NCI-H187 (cell line): ENCODE measurements around the gene SLC24A1.

Experiments used
- DNase-seq, 2 experiments: peaks; one replicate each; lab custom pipeline; 2025; lab: John Stamatoyannopoulos, UW

SLC24A1 gene

DNA sequence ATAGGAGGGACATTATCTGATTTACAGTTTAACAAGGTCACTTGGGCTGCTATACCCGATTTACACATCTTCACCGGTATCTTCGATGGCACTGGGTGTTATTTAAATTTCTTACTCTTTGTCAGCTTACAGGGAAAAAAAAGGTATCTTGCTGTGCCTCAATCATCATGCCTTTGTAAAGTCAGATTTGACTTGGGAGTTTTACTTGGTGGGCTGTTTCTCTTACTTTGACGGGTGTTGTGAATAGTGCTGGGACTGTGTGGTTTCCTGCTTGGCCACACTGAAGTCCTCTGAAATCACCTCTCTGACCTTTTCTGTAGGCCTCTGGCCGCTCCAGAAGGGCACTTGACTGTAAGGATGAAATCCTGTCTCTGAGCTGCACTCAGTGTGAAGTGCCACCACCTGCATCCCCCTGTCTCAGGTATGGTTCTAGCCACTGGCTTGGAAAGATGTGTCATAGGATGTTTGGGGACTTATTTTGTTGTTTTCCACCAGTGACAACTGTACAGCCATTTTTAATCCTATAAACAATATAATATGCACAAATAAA is 3.1 kb upstream of the SLC24A1 start:
- no peak for DNase-seq

DNA sequence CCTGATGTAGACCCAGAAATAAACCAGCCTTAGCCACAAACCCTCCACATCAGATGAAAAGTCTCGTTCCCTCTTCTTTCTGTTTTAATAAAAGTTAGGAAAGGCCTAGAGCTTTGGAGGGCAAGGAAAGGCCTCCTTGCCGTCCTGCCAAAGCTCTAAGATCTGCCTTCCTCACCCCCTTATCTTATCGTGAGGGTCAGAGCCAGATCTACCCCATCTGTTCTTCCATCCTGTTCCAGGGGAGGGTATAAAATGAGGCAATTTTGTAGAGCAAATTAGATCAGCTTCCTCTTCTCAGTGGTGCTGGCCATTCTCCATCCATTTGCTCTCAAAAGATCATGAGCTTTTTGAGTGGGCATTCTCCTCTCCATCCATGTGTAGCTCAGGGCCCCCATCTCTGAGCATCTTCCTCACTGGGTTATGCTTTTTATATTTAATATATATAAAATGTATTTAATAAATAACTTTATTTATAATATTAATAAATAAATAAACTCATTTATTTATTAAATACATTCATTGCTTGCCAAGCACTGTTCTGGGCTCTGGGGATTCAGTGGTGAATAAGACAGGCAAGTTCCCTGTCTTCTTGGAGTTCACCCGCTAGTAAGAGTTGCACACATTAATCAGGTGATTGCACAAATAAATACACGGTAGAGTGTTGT is 2.0 kb upstream of the SLC24A1 start:
- DNase-seq: no peak

DNA sequence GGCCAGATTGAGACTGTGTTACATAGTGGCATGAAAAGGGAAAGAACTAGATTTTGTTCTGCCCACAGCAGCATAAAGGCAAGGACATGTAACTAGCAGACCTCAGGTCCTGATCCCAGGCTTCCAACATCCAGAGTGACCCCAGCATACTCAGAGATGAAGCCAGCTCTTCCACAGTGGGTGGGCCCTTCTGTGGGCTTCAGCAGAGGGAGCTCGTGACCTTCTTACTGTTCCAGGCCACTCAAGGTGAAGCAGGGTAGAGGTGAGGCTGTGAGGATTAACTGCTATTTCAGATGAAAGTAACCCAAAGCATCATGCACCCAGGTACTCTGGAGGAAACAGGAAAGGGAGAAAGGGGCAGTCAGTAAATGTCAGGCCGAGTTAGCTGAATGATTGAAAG is 905 bp upstream of the SLC24A1 start:
- no peak for DNase-seq

DNA sequence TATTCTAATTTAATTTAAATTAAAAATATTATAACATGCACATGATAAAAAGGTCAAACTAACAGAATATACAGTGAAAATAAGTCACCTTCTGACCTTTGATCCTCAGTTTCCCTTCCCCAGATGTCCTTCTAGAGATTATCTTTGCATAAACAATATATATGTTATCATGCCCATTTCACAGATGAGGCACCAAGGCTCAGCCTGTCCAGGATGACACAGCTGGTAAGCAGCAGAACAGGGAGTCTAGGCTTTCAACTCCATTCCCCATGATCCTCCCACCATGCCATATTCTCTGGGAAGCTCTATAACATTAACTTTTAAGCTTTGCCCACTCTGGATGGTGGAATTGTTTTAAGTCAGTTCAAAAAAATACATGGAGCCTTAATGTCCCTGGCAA is 1.4 kb downstream of the SLC24A1 start:
- no peak for DNase-seq

DNA sequence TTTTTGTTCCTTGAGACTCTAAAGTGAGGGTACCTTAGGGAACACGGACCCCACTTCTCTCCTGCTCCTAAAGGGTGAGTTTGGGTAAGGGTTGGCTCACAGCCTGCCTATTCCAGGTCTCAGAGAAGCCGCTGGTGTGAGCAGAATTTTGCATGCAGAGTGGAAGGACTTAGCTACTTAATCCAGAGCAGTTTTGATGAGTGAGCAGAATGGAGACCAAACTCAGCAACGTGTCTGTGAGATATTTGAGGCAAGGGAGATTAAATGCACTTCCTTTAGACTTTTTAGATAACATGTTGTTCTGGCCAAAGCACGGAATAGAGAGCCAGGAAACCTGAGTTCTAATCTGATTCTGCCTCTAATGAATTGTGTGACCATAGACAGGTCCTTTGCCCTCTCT is 5.1 kb downstream of the SLC24A1 start:
- DNase-seq: no peak

DNA sequence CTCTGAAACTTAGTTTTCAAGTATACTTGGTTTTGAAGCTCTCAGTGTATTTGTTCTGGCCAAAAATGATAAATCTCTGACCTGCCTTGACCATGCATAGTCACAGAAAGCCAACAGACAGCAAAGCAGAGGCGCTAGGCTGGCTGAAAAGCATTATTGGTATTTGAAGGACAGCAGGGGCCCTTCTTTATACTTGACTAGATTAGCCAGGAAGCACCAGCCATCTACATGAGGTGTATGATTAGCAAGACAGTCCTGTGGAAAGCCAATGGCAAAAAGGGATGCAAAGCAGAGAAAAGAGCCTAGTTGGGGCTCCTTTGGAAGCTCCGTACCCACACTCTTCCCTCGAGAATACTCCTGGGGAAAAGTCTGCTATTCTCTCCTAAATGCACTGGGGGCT is 7.8 kb downstream of the SLC24A1 start:
- no peak for DNase-seq

DNA sequence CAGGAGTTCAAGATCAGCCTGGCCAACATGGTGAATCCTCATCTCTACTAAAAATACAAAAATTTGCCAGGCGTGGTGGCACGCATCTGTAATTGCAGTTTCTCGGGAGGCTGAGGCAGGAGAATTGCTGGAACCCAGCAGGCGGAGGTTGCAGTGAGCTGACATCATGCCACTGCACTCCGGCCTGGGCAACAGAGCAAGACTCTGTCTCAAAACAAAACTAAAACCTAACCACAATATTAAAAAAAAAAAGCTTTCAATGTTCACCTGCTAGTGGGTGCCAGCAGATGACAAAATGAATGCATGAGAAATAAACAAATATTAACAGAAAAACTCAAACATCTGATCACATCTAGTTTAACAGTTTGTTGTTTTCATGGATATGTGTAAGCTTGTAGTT is 9.0 kb downstream of the SLC24A1 start:
- no peak for DNase-seq

DNA sequence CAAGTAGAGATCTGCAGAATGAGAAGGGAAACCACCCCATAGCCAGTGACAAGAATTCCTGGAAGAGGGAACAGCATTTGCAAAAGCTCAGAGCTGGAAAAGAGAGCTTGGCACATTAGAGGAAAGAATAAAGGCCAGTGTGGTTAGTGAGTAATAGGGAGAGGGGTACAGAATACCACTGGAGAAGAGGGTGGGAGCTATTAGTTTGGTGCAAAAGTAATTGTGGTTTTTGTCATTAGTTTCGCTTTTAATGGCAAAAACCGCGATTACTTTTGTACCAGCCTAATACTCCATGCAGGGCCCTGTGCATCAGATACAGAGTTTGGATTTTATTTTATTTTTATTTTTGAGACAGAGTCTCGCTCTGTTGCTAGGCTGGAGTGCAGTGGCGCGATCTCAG is 9.8 kb downstream of the SLC24A1 start:
- DNase-seq: no peak

DNA sequence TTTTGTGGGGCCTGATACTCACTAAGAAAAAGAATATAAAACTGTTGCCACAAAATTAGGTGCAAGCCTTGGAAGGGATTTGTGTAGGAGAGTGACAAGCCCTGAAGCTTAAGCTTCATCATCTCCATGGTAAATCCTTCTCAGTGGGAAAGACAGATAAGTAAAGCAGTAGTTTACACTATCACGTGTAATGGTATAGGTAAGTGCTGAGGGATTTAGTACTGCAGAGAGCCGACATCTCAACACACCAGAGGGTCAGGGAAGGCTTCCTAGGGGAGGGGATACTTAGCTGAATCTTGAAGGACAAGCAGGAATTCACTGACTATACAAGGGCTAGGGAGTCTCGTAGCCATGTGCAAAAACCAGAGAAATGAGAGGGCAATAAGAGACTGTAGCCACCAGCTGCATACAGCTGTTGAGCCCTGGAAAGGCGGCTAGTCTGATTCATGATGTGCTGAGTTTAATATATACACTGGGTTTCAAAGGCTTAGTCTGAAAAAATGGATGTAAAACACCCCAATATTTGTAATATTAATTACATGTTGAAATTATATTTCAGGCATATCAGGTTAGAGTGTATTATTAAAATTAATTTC is 11.1 kb downstream of the SLC24A1 start:
- DNase-seq: no peak

DNA sequence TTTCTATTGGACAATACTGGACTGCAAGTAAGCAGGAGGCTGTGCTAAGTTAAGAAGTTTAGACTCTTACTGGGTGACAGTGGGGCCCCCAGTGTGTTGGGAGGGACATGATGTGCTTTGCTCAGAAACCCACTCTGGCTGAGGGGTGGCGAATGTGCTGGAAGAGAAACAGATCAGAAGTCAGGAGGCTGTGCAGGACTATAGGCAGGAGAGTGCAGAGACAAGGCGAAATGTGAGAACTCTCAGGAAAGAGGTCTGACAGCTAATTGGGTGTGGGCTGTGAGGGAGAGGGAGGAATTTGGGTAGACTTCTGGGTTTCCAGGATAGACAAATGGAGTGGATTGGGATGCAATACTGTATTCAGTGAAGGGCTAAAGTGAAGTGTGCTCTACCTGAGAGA is 12.0 kb downstream of the SLC24A1 start:
- DNase-seq: no peak

DNA sequence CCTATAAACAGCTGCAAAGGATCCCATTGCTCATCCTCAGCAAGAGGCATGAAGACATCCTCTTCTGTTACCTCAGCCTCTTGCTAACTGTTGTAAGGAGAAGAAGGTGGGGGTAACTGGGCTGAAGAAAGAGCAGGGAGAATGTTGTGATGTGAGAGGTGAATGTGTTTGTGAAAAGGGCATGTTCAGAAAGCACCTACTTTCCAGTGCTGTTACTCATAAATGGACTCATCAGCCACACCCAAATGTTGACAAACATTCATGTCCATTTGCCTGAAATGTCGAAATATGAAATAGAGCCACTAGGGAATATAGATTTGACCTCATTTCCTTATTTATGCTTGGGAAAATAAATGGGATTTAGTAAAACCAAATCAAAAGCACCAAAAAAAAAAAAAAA is 12.6 kb downstream of the SLC24A1 start:
- no peak for DNase-seq

DNA sequence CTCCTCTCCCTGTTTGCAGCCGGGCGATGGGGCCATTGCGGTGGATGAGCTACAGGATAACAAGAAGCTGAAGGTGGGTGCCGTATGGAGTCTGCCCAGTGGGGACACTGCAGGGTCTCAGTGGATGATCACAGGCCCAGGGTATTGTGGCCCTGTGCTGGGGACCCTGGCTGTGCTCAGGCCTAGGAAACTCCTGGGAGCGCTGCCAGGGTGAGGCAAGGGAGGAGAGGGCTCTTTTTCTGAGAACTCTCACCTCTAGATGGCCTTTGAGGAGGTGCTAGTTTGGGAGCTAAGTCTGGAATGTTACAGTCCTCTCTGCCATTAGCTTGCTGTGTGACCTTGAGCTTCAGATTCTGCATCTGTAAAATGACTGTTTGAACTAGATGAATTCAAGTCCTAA is 16.4 kb downstream of the SLC24A1 start:
- DNase-seq: no peak

DNA sequence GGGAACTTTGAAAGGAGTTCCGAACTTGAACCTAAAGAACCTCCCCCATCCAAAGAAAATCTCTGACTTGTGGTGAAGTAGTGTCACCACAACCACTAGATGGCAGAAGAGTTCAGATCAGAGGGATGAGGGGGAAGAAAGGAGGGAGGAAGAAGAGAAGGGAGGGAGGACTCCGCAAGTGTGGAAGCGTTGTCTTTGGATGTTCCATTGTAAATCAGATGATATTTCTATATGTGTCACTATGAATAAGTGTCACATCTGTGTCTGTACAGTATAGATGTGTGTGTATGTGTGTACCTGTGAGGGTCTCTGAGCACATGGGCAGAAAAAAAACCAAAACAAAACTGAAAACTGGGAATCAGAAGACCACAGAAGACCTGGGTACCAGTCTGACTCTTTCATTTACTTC is 16.9 kb downstream of the SLC24A1 start:
- DNase-seq: peak in 1 of 2 experiments; percentile 19

DNA sequence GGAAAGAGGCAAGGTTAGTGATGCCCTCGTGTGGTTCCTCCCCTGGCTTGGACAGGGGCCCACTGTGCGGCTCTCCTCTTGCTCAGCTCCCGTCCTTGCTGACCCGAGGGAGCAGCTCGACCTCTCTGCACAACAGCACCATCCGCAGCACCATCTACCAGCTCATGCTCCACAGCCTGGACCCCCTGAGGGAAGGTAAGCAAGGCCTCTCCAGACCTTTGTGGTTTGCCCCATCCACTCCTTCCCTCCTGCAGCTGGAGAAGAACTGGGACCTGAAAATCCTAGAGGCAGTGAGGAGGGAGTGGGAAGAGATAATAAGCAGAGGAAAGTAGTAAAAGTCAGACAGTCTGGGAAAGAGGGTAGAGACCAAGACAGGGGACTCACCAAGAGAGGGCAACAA is 17.8 kb downstream of the SLC24A1 start:
- DNase-seq: no peak

DNA sequence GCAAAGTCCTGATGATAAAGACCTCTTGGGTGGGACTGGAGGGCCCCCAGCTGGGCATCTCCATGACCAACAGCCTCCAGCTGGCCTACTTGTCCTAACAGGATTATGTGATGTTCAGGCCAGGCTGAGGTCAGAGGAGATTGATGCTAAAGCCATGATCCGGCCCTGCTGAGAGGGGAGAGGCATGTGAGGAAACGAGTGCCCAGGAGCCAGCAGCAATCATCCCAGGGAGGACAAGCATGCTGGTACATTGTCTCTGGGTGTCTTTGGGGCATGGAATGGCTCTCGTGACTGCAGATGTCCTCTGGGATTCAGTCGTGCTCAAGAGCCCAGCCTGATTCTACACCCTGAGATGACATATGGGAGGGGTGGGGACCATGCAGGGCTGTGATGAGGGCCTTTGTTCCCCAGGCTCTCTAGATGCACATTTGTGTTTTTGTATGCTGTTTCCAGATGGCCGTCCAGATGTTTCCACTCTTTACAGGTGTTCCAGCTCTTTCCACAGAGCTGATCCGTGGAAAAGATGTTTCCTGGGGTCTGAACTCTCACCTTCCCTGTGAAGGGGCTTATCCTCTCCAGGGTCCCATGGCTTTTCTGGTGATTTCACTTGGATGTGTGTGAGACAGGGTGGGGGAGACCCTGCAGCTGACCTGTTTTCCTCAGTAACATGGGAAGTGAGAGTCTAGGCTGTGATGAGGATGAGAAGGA is 20.2 kb downstream of the SLC24A1 start:
- no peak for DNase-seq

DNA sequence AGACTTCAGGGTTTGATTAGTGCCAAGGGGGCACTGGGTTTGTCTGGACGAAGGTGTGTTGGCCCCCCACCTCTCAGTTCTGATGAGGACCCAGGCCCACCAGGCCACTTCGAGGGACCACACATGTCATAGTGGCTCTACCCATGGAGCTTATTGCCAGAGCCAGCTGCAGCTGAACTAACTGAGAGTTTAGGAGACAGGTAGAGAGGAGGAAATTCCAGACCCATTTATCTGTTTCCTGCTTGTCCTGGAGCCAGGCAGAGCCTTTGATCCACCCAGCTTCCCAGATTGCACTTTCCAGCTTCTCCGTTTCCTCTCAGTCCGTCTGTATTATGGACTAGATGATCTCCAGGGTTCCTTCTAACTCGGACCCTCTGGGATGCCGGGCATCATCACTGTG is 20.9 kb downstream of the SLC24A1 start:
- no peak for DNase-seq

DNA sequence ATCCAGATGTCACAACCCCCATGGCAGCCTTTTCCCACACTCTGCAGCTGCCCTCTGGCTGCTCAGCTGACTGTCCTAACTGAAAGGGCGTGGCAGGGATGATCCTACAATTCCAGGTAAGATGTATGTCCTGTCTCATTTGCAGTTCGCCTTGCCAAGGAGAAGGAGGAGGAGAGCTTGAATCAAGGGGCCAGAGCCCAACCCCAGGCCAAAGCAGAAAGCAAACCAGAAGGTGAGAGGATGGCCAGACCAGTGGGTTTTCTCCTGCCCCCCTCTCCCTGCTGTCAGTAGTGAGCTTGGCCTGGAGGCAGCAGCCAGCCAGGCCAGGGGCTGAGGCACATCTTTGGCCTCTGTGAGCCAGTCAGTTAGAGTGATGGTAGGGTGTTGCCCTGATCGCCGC is 22.5 kb downstream of the SLC24A1 start:
- DNase-seq: no peak

DNA sequence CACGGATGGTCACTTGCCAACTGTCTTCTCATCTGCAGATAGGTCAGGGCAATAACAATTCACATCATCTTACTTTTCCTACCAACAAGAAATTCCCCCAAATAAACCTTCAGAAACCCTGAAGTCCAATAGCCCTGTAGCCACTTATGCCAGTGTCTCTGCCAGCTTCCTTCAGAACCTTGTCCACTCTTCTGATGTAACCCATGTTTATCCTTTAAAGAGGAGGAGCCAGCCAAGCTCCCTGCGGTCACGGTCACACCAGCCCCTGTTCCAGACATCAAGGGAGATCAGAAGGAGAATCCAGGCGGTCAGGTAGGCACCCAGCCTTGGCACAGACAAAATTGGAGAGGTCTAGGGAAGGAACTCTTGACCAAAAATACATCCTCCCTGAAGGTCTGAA is 23.7 kb downstream of the SLC24A1 start:
- DNase-seq: no peak

DNA sequence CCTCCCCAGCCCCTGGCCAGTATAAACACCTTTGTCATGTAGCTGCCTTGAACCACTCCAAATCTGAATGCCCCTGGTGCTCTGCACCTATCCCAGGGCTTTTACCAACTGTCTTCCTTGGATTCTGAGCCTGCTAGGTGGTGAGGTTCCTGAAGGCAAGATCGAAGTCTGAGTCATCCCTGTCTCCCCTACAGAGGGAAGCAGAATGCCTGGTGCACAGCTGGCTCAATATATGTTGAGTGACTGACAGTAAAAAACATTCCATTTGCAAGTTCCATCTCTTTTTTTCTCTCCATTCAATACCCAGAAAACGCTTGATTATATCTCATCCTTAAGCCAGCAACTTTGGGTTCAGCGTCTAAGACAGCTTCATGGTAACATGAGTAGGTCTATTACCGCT is 24.7 kb downstream of the SLC24A1 start:
- no peak for DNase-seq

DNA sequence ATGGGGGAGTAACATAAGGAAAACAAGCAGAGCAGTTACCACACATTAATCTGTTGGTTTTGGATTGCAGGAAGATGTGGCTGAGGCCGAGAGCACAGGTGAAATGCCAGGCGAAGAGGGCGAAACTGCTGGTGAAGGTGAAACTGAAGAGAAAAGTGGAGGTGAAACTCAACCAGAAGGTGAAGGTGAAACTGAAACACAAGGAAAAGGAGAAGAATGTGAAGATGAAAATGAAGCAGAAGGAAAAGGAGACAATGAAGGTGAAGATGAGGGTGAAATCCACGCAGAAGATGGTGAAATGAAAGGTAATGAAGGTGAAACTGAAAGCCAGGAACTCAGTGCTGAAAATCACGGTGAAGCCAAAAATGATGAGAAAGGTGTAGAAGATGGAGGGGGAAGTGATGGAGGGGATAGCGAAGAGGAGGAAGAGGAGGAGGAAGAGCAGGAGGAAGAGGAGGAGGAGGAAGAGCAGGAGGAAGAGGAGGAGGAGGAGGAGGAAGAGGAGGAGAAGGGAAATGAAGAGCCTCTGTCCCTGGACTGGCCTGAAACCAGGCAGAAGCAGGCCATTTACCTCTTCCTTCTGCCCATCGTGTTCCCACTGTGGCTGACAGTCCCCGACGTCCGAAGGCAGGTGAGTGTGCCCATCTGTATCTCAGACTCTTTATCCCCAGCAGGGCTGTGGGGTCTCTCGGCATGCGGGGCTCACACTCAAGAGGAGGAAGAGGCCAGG is 28.7 kb downstream of the SLC24A1 start:
- no peak for DNase-seq

DNA sequence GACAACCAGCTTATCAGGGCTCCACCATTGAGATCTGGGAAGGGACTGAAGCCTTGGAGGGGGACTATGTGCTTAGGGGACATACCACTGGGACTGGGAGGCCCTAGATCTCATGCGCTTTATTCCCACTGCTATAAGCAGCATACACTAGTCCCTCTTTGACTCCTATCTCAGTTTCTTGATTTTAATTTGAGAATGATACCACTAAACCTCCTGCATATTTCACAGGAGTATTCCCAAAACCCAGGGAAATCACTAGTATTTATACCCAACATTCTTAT is 29.2 kb downstream of the SLC24A1 start:
- no peak for DNase-seq

DNA sequence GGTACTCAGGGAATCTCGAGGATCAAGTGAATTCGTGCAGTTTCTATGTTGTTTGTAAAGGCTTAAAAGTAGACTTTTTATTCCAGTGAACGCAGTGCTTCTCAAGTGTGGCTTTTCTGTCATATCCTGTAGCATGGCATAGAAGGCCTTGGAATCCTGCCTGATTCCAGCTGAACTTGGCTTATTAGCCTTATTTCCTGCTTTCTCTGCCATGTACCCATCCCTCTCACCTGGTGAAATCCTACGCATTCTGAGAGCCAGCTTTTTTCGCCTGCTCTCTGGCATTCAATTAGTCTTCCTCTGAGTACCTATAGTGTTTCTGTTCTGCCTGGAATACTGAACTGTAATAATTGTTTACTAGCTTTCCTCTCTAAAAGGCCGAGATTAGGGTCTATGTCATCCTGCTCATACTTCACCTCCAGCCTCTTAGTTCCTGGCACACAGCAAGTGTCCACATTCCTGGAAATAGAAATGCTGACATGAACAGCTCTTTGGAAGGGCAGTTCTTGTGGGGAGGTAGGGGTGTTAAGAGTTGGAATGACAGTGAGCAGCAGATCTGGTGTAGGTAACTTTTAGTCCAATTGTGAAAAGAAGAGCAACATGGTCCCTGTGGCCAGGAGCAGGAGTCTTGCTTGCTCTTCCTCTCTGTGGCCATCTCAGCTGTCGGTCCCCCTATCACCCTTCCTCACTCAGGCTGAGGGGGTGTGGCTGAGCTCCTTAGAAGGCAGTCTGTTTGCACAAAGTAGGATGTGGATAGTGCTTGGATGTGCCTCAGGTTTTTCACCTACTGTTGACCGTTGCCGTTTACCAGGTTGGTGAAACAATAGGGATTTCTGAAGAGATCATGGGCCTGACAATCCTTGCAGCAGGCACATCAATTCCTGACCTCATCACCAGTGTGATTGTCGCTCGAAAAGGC is 30.4 kb downstream of the SLC24A1 start:
- DNase-seq: no peak
